Small intestine (tissue), 7 donors: ENCODE data around the gene AIG1. TPM values are rescaled to one million over a fixed set of nuclear protein-coding genes. Genes with fewer than 3 reads are reported as not detected.

ENCODE experiments used
- DNase-seq, 2 donors: peaks; one replicate each; pipeline versions ENCODE4 v3.0.0 to v3.0.0-alpha.2; 2013
- FAIRE-seq: peaks from 2 replicates; lab custom pipeline; 2012; peaks lifted over from hg19 to GRCh38; lab: Jason Lieb, UNC
- H3K27ac ChIP-seq, 3 donors: one replicate each; pipeline ENCODE4 v1.5.1; 2013; ENCODE audit warnings: low read length in 2 of 3, mild to moderate bottlenecking in 2 of 3, control low read depth in 1 of 3, inconsistent platforms in 1 of 3, low read depth in 1 of 3, moderate library complexity in 1 of 3
- H3K27me3 ChIP-seq, 3 donors: one replicate each; pipeline ENCODE4 v1.6.1; 2013; ENCODE audit warnings: low read length in 3 of 3, inconsistent platforms in 1 of 3; ENCODE audit not compliant: control insufficient read depth in 3 of 3, insufficient read depth in 3 of 3
- H3K36me3 ChIP-seq, 3 donors: one replicate each; pipeline ENCODE4 v1.6.1; 2013; ENCODE audit warnings: low read length in 3 of 3, inconsistent platforms in 1 of 3, low read depth in 1 of 3, mild to moderate bottlenecking in 1 of 3, moderate library complexity in 1 of 3; ENCODE audit not compliant: control insufficient read depth in 3 of 3, insufficient read depth in 2 of 3
- H3K4me1 ChIP-seq, 3 donors: one replicate each; pipeline ENCODE4 v1.6.1; 2013; ENCODE audit warnings: low read length in 2 of 3, inconsistent platforms in 1 of 3, low read depth in 1 of 3, mild to moderate bottlenecking in 1 of 3, moderate library complexity in 1 of 3; ENCODE audit not compliant: control insufficient read depth in 3 of 3, insufficient read depth in 2 of 3
- H3K4me3 ChIP-seq, 3 donors: one replicate each; pipeline ENCODE4 v1.5.1; 2013; ENCODE audit warnings: low read length in 3 of 3, control low read depth in 1 of 3, inconsistent platforms in 1 of 3, low read depth in 1 of 3, mild to moderate bottlenecking in 1 of 3, moderate library complexity in 1 of 3
- H3K9me3 ChIP-seq, 2 donors: one replicate each; pipeline ENCODE4 v1.6.1; 2013; ENCODE audit warnings: low read depth in 1 of 2, low read length in 1 of 2; ENCODE audit not compliant: control insufficient read depth in 2 of 2, insufficient read depth in 1 of 2
- WGBS, 3 donors: extraction: QIAGEN DNeasy Blood & Tissue Kit; methylation state at CpG; one replicate each; pipeline ENCODE4 v1.1.7; 2013; 5-methylcytosine and 5-hydroxymethylcytosine counted together
- polyA plus RNA-seq, 4 donors: library from polyadenylated mRNA; stranded (reverse) in 3 of 4; unstranded in 1 of 4; fragments of 200-250 nt in 3 of 4; fragments of 120-200 nt in 1 of 4; gene quantifications; one replicate each; pipeline versions ENCODE4 v1.2.1 to v1.2.3, GENCODE V29; 2013
- donor health status: healthy with polysubstance abuse.
- donor health status: control.
- donor health status: control.
- donor health status: Bipolar disorder and iron deficiency.
- donor health status: healthy.

The AIG1 gene
- polyA plus RNA-seq, 4 donors, result 56.6 to 244 (median 79.0) TPM

GRCh38 chr6:143199291-143199690, 138.6 kb downstream of the AIG1 start:
- 81 to 96% (median 93%) methylated on average over 1 of the region's 1 CpG for WGBS, 3 donors
- peaks cover 0 to 11% (median 0%) of the 10 kb centered on the region in 3 donors for H3K36me3 ChIP-seq
- H3K4me3 ChIP-seq, result no peak overlapping the region
- H3K27me3 ChIP-seq, result no peaks in the 10 kb centered on the region
- H3K4me1 ChIP-seq, result peaks cover 0 to 4% (median 2%) of the 10 kb centered on the region in 3 donors
- no peak overlapping the region for H3K27ac ChIP-seq
- no peak for FAIRE-seq
- DNase-seq, result no peak
- peaks cover 0 to 3% of the 10 kb centered on the region in 2 donors for H3K9me3 ChIP-seq

- Histone ChIP-seq H3K4me3 (no peak overlapping the region), H3K9me3 (peaks cover 0 to 4% of the 10 kb centered on the region in 2 donors), H3K36me3 (peaks cover 0 to 8% (median 0%) of the 10 kb centered on the region in 3 donors), H3K4me1 (peaks cover 0 to 4% (median 2%) of the 10 kb centered on the region in 3 donors), H3K27me3 (no peaks in the 10 kb centered on the region), H3K27ac (no peak overlapping the region)
- FAIRE-seq (no peak), DNase-seq (no peak)
- 93 to 96% (median 96%) methylated on average over 6 of the region's 6 CpGs for WGBS, 3 donors
These were observed 139.6 kb downstream of the AIG1 start for GRCh38 chr6:143200167-143200770.

- Histone ChIP-seq H3K4me1 (no peaks in the 10 kb centered on the region), H3K27ac (no peak overlapping the region), H3K36me3 (peaks cover 0 to 3% (median 0%) of the 10 kb centered on the region in 3 donors), H3K27me3 (no peaks in the 10 kb centered on the region), H3K9me3 (peaks cover 0 to 4% of the 10 kb centered on the region in 2 donors), H3K4me3 (no peak overlapping the region)
- FAIRE-seq (no peak), DNase-seq (no peak)
These were observed 143.4 kb downstream of the AIG1 start for GRCh38 chr6:143204045-143204444.

GRCh38 chr6:143205131-143205535, 144.4 kb downstream of the AIG1 start:
- Histone ChIP-seq H3K4me3 (no peak overlapping the region), H3K36me3 (peaks cover 0 to 3% (median 0%) of the 10 kb centered on the region in 3 donors), H3K27me3 (no peaks in the 10 kb centered on the region), H3K27ac (no peak overlapping the region), H3K4me1 (no peaks in the 10 kb centered on the region), H3K9me3 (peaks cover 0 to 10% of the 10 kb centered on the region in 2 donors)
- no peak for FAIRE-seq
- DNase-seq, result no peak
- 76 to 93% (median 87%) methylated on average over 1 of the region's 1 CpG for WGBS, 3 donors

GRCh38 chr6:143205585-143205984, 144.9 kb downstream of the AIG1 start:
- FAIRE-seq (no peak), DNase-seq (no peak)
- Histone ChIP-seq H3K4me1 (no peaks in the 10 kb centered on the region), H3K4me3 (no peak overlapping the region), H3K9me3 (peaks cover 0 to 10% of the 10 kb centered on the region in 2 donors), H3K36me3 (peaks cover 0 to 3% (median 0%) of the 10 kb centered on the region in 3 donors), H3K27me3 (no peaks in the 10 kb centered on the region), H3K27ac (no peak overlapping the region)
- WGBS, 3 donors, result 87 to 92% (median 91%) methylated on average over 2 of the region's 2 CpGs

GRCh38 chr6:143205991-143206390, 145.3 kb downstream of the AIG1 start:
- no peak overlapping the region for H3K4me3 ChIP-seq
- DNase-seq (no peak), FAIRE-seq (no peak)
- 78 to 94% (median 88%) methylated on average over 2 of the region's 2 CpGs for WGBS, 3 donors
- H3K4me1 ChIP-seq, result no peaks in the 10 kb centered on the region
- no peak overlapping the region for H3K27ac ChIP-seq
- no peaks in the 10 kb centered on the region for H3K27me3 ChIP-seq
- peaks cover 0 to 3% (median 0%) of the 10 kb centered on the region in 3 donors for H3K36me3 ChIP-seq
- peaks cover 0 to 10% of the 10 kb centered on the region in 2 donors for H3K9me3 ChIP-seq

- no peak overlapping the region for H3K27ac ChIP-seq
- no peak overlapping the region for H3K4me3 ChIP-seq
- FAIRE-seq (no peak), DNase-seq (no peak)
- H3K36me3 ChIP-seq, result peaks cover 0 to 3% (median 0%) of the 10 kb centered on the region in 3 donors
- H3K4me1 ChIP-seq, result no peaks in the 10 kb centered on the region
- WGBS, 3 donors, result 78 to 95% (median 86%) methylated on average over 1 of the region's 1 CpG
- H3K9me3 ChIP-seq, result peaks cover 0 to 10% of the 10 kb centered on the region in 2 donors
- no peaks in the 10 kb centered on the region for H3K27me3 ChIP-seq
These were observed 145.9 kb downstream of the AIG1 start for GRCh38 chr6:143206550-143206949.

- Histone ChIP-seq H3K9me3 (peaks cover 0 to 5% of the 10 kb centered on the region in 2 donors), H3K4me1 (no peaks in the 10 kb centered on the region), H3K36me3 (no peaks in the 10 kb centered on the region), H3K27ac (no peak overlapping the region), H3K4me3 (no peak overlapping the region), H3K27me3 (no peaks in the 10 kb centered on the region)
- 90 to 96% (median 94%) methylated on average over 2 of the region's 2 CpGs for WGBS, 3 donors
- DNase-seq, result no peak
- no peak for FAIRE-seq
These were observed 149.7 kb downstream of the AIG1 start for GRCh38 chr6:143210420-143210819.
